Mesenchymal stem cell (in vitro differentiated cells and primary cell): ENCODE results near the gene AFDN.

Source experiments
- DNase-seq: peaks from one replicate; pipeline ENCODE4 v3.0.0-alpha.2; 2013
- H2AFZ ChIP-seq: one replicate; pipeline ENCODE4 v1.6.1; 2013; ENCODE audit warnings: low read depth, mild to moderate bottlenecking, control low read depth, inconsistent platforms, low read length, moderate library complexity
- H2AK5ac ChIP-seq: 2 replicates; pipeline ENCODE4 v1.6.1; 2013; ENCODE audit warnings: low read length, moderate library complexity, mild to moderate bottlenecking, inconsistent platforms; ENCODE audit not compliant: severe bottlenecking
- H2BK120ac ChIP-seq: one replicate; pipeline ENCODE4 v1.6.1; 2013; ENCODE audit warnings: low read depth, mild to moderate bottlenecking, inconsistent platforms, low read length, moderate library complexity
- H2BK12ac ChIP-seq, 2 experiments: one replicate each; pipeline ENCODE4 v1.6.1; 2013; ENCODE audit warnings: inconsistent platforms in 2 of 2, low read length in 2 of 2, mild to moderate bottlenecking in 2 of 2, moderate library complexity in 2 of 2, control low read depth in 1 of 2
- H2BK15ac ChIP-seq: one replicate; pipeline ENCODE4 v1.6.1; 2013; ENCODE audit warnings: mild to moderate bottlenecking, low read depth, inconsistent platforms; ENCODE audit not compliant: poor library complexity, severe bottlenecking
- H2BK5ac ChIP-seq: 2 replicates; pipeline ENCODE4 v1.6.1; 2013; ENCODE audit warnings: low read depth, mild to moderate bottlenecking, low read length, control low read depth, inconsistent platforms; ENCODE audit not compliant: poor library complexity, severe bottlenecking
- H3K14ac ChIP-seq, 2 experiments: one replicate each; pipeline ENCODE4 v1.6.1; 2013; ENCODE audit warnings: inconsistent platforms in 2 of 2, low read length in 2 of 2, control low read depth in 1 of 2, mild to moderate bottlenecking in 1 of 2, moderate library complexity in 1 of 2
- H3K18ac ChIP-seq, 2 experiments: one replicate each; pipeline ENCODE4 v1.6.1; 2013; ENCODE audit warnings: inconsistent platforms in 2 of 2, low read length in 2 of 2, control low read depth in 1 of 2, low read depth in 1 of 2, mild to moderate bottlenecking in 1 of 2
- H3K23ac ChIP-seq, 2 experiments: one replicate each; pipeline ENCODE4 v1.6.1; 2013; ENCODE audit warnings: inconsistent platforms in 2 of 2, low read length in 2 of 2, mild to moderate bottlenecking in 2 of 2, moderate library complexity in 2 of 2, control low read depth in 1 of 2
- H3K27ac ChIP-seq: 2 replicates; pipeline ENCODE4 v1.5.1; 2013; ENCODE audit warnings: mild to moderate bottlenecking, moderate library complexity, low read length, control low read depth, inconsistent platforms; ENCODE audit not compliant: poor library complexity, severe bottlenecking
- H3K27me3 ChIP-seq, 2 experiments: 2 replicates each; pipeline versions ENCODE4 v1.6.1 to v1.7.0; 2013; ENCODE audit warnings: low read length in 2 of 2, mild to moderate bottlenecking in 2 of 2, moderate library complexity in 2 of 2, control low read depth in 1 of 2, inconsistent platforms in 1 of 2; ENCODE audit not compliant: control insufficient read depth in 1 of 2, insufficient read depth in 1 of 2
- H3K36me3 ChIP-seq, 2 experiments: 2 replicates each; pipeline versions ENCODE4 v1.6.1 to v1.7.0; 2013; ENCODE audit warnings: low read length in 2 of 2, control low read depth in 1 of 2, inconsistent platforms in 1 of 2, low read depth in 1 of 2, mild to moderate bottlenecking in 1 of 2; ENCODE audit not compliant: insufficient read depth in 2 of 2, control insufficient read depth in 1 of 2
- H3K4ac ChIP-seq, 2 experiments: one replicate each; pipeline ENCODE4 v1.6.1; 2013; ENCODE audit warnings: inconsistent platforms in 2 of 2, low read length in 2 of 2, mild to moderate bottlenecking in 2 of 2, moderate library complexity in 2 of 2, control low read depth in 1 of 2, low read depth in 1 of 2
- H3K4me1 ChIP-seq: 2 replicates; pipeline ENCODE4 v1.6.1; 2013; ENCODE audit warnings: low read depth, low read length, control low read depth; ENCODE audit not compliant: control insufficient read depth, insufficient read depth
- H3K4me2 ChIP-seq: 2 replicates; pipeline ENCODE4 v1.6.1; 2013; ENCODE audit warnings: low read length, mild to moderate bottlenecking, inconsistent platforms; ENCODE audit not compliant: poor library complexity, severe bottlenecking
- H3K4me3 ChIP-seq, 2 experiments: 2 replicates each; pipeline versions ENCODE4 v1.5.1 to v1.7.0; 2013; ENCODE audit warnings: low read length in 2 of 2, mild to moderate bottlenecking in 2 of 2, control low read depth in 1 of 2, low read depth in 1 of 2; ENCODE audit not compliant: insufficient read depth in 1 of 2
- H3K79me1 ChIP-seq: replicated peaks from 2 replicates; pipeline ENCODE4 v1.6.1; 2013; ENCODE audit warnings: mild to moderate bottlenecking, control low read depth, low read length, inconsistent platforms; ENCODE audit not compliant: poor library complexity, severe bottlenecking
- H3K9ac ChIP-seq: 2 replicates; pipeline ENCODE4 v1.7.0; 2013; ENCODE audit warnings: mild to moderate bottlenecking, low read length, moderate library complexity
- H3K9me3 ChIP-seq: 2 replicates; pipeline ENCODE4 v1.7.0; 2013; ENCODE audit warnings: mild to moderate bottlenecking, low read length; ENCODE audit not compliant: control insufficient read depth
- H4K8ac ChIP-seq: one replicate; pipeline ENCODE4 v1.6.1; 2013; ENCODE audit warnings: inconsistent platforms, mild to moderate bottlenecking, low read length, moderate library complexity
- H4K91ac ChIP-seq: one replicate; pipeline ENCODE4 v1.6.1; 2013; ENCODE audit warnings: mild to moderate bottlenecking, low read length, inconsistent platforms
- WGBS: methylation state at CpG from one replicate; pipeline ENCODE4 v1.1.7; 2013; ENCODE audit warnings: mixed read lengths; 5-methylcytosine and 5-hydroxymethylcytosine counted together

AFDN gene

GRCh38 chr6:168004023-168004422 is 177.3 kb downstream of the AFDN start:
- Histone ChIP-seq H3K18ac (no peak overlapping the region), H2BK120ac (no peak overlapping the region), H3K4me2 (no peak overlapping the region), H3K23ac (no peak overlapping the region), H3K9ac (no peak overlapping the region), H3K27me3 (peaks cover 0 to 39% of the 10 kb centered on the region in 2 experiments), H3K36me3 (no peaks in the 10 kb centered on the region), H3K27ac (no peak overlapping the region), H3K14ac (peak overlapping the region in 1 of 2 experiments; percentile 37), H3K79me1 (no peaks in the 10 kb centered on the region), H4K8ac (peak overlapping the region; percentile 67), H3K4me1 (peaks cover 3% of the 10 kb centered on the region), H3K4me3 (no peak overlapping the region), H3K9me3 (peaks cover 11% of the 10 kb centered on the region), H4K91ac (no peak overlapping the region), H2BK12ac (no peak overlapping the region), H2AFZ (no peak overlapping the region), H2BK15ac (no peak overlapping the region), H2AK5ac (no peak overlapping the region), H3K4ac (no peak overlapping the region), H2BK5ac (no peak overlapping the region)
- no peak for DNase-seq
- 81% methylated on average over 3 of the region's 7 CpGs for WGBS

GRCh38 chr6:168004945-168005344 is 178.2 kb downstream of the AFDN start:
- Histone ChIP-seq H2AK5ac (no peak overlapping the region), H2BK120ac (no peak overlapping the region), H3K14ac (no peak overlapping the region), H3K4me3 (no peak overlapping the region), H2BK15ac (no peak overlapping the region), H2AFZ (no peak overlapping the region), H3K27ac (no peak overlapping the region), H3K18ac (peak overlapping the region; percentile 14 to 31), H3K79me1 (no peaks in the 10 kb centered on the region), H3K36me3 (no peaks in the 10 kb centered on the region), H3K23ac (no peak overlapping the region), H3K9me3 (peaks cover 15% of the 10 kb centered on the region), H3K4me1 (peaks cover 3% of the 10 kb centered on the region), H4K91ac (peak overlapping the region; percentile 52), H3K4ac (no peak overlapping the region), H3K9ac (no peak overlapping the region), H4K8ac (no peak overlapping the region), H2BK12ac (peak overlapping the region in 1 of 2 experiments; percentile 61), H3K4me2 (no peak overlapping the region), H2BK5ac (no peak overlapping the region), H3K27me3 (peaks cover 0 to 33% of the 10 kb centered on the region in 2 experiments)
- 97% methylated on average over 11 of the region's 11 CpGs for WGBS
- no peak for DNase-seq

- Histone ChIP-seq H4K8ac (no peak overlapping the region), H3K9ac (no peak overlapping the region), H3K27me3 (peaks cover 0 to 33% of the 10 kb centered on the region in 2 experiments), H3K14ac (no peak overlapping the region), H4K91ac (no peak overlapping the region), H3K36me3 (no peaks in the 10 kb centered on the region), H3K4me1 (peaks cover 3% of the 10 kb centered on the region), H2BK12ac (peak overlapping the region in 1 of 2 experiments; percentile 81), H3K18ac (peak overlapping the region in 1 of 2 experiments; percentile 80), H2AFZ (no peak overlapping the region), H2BK5ac (no peak overlapping the region), H3K23ac (no peak overlapping the region), H3K4me2 (no peak overlapping the region), H3K27ac (no peak overlapping the region), H2AK5ac (peak overlapping the region; percentile 24), H3K4ac (no peak overlapping the region), H2BK120ac (no peak overlapping the region), H3K9me3 (peaks cover 24% of the 10 kb centered on the region), H2BK15ac (no peak overlapping the region), H3K79me1 (no peaks in the 10 kb centered on the region), H3K4me3 (no peak overlapping the region)
- no peak for DNase-seq
- WGBS = 84% methylated on average over 6 of the region's 6 CpGs
These were observed 179.1 kb downstream of the AFDN start for GRCh38 chr6:168005796-168006195.

- Histone ChIP-seq H2AK5ac (no peak overlapping the region), H2AFZ (no peak overlapping the region), H2BK15ac (no peak overlapping the region), H3K14ac (no peak overlapping the region), H3K9ac (peak overlapping the region; percentile 61), H2BK12ac (no peak overlapping the region), H3K4me1 (peaks cover 3% of the 10 kb centered on the region), H3K18ac (no peak overlapping the region), H3K36me3 (no peaks in the 10 kb centered on the region), H3K4me2 (no peak overlapping the region), H3K27ac (peak overlapping the region; percentile 68), H3K27me3 (peaks cover 0 to 22% of the 10 kb centered on the region in 2 experiments), H3K4me3 (no peak overlapping the region), H4K8ac (no peak overlapping the region), H2BK5ac (peak overlapping the region; percentile 26), H3K79me1 (no peaks in the 10 kb centered on the region), H3K4ac (no peak overlapping the region), H4K91ac (no peak overlapping the region), H3K9me3 (peaks cover 43% of the 10 kb centered on the region), H3K23ac (no peak overlapping the region), H2BK120ac (no peak overlapping the region)
- peak; percentile 100 for DNase-seq
- 0% methylated on average over 2 of the region's 3 CpGs for WGBS
These were observed 181.1 kb downstream of the AFDN start for GRCh38 chr6:168007592-168008338.
